ENCODE measurements around the gene FSIP2.

GRCh38 chr2:185859506-185859905, 120.9 kb downstream of the FSIP2 start:
- TF ChIP-seq, protein P1, sequence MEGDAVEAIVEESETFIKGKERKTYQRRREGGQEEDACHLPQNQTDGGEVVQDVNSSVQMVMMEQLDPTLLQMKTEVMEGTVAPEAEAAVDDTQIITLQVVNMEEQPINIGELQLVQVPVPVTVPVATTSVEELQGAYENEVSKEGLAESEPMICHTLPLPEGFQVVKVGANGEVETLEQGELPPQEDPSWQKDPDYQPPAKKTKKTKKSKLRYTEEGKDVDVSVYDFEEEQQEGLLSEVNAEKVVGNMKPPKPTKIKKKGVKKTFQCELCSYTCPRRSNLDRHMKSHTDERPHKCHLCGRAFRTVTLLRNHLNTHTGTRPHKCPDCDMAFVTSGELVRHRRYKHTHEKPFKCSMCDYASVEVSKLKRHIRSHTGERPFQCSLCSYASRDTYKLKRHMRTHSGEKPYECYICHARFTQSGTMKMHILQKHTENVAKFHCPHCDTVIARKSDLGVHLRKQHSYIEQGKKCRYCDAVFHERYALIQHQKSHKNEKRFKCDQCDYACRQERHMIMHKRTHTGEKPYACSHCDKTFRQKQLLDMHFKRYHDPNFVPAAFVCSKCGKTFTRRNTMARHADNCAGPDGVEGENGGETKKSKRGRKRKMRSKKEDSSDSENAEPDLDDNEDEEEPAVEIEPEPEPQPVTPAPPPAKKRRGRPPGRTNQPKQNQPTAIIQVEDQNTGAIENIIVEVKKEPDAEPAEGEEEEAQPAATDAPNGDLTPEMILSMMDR (IDR thresholded peaks at IDR 0.05): no peak
- TF ChIP-seq POLR2A (IDR thresholded peaks at IDR 0.05): no peak
